Activated T-cell treated with anti-CD3 and anti-CD28 coated beads, Interleukin-2, amount 50 U/mL, for 4 hours (primary cell): ENCODE measurements around the gene CACNA1D. TPM values are rescaled to one million over a fixed set of nuclear protein-coding genes. Genes with fewer than 3 reads are reported as not detected.

Source experiments
- ATAC-seq, 2 donors: fragments of 200-7000 bp; cut with Tn5 transposase; one replicate each; pipeline ENCODE4 v1.10.0; 2021
- DNase-seq: peaks from one replicate; pipeline ENCODE4 v3.0.0-alpha.2; 2020
- H3K27me3 Mint-ChIP-seq: one replicate; pipeline ENCODE4 v1.8.0; 2021; ENCODE audit warnings: low read depth, mixed read lengths
- H3K36me3 Mint-ChIP-seq: one replicate; pipeline ENCODE4 v1.8.0; 2022; ENCODE audit warnings: mixed read lengths; ENCODE audit not compliant: insufficient read depth
- H3K4me1 Mint-ChIP-seq: one replicate; pipeline ENCODE4 v1.8.0; 2021; ENCODE audit warnings: low read depth, mixed read lengths
- H3K4me3 Mint-ChIP-seq: one replicate; pipeline ENCODE4 v1.8.0; 2021; ENCODE audit warnings: mild to moderate bottlenecking, moderate library complexity, mixed read lengths
- H3K9me3 Mint-ChIP-seq: one replicate; pipeline ENCODE4 v1.8.0; 2021; ENCODE audit warnings: mixed read lengths
- total RNA-seq, 3 donors: library from RNA; stranded (reverse); gene quantifications; one replicate each; pipeline ENCODE4 v1.2.1, GENCODE V29; 2021

Gene CACNA1D
- total RNA-seq, 3 donors from 2014 or later, result 0.18 to 0.52 (median 0.51) TPM

DNA sequence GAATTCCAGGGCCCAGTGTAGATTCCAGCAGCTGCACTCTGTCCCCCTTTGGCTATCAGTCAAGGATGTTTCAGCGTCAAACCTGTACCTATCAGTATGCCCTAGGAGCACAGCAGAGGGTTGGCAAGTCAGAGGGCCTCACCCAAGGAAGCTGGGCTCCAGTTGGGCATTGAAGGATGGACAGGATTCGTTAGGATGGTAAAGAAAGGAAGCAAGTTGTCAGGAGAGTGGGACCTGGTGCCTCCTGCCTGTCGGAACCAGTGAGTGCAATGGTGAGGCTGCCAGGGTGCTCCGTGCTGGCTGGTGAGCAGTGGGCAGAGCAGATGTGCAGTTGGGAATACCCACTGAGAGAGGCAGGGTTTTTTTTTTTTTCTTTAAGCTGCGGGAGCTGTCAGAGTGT, 194.6 kb downstream of the CACNA1D start:
- ATAC-seq (no peak), DNase-seq (no peak)
- Mint-ChIP-seq H3K27me3 (peaks cover 3% of the 10 kb centered on the region), H3K4me1 (peaks cover 2% of the 10 kb centered on the region), H3K9me3 (no peaks in the 10 kb centered on the region), H3K4me3 (no peak overlapping the region), H3K36me3 (no peaks in the 10 kb centered on the region)

DNA sequence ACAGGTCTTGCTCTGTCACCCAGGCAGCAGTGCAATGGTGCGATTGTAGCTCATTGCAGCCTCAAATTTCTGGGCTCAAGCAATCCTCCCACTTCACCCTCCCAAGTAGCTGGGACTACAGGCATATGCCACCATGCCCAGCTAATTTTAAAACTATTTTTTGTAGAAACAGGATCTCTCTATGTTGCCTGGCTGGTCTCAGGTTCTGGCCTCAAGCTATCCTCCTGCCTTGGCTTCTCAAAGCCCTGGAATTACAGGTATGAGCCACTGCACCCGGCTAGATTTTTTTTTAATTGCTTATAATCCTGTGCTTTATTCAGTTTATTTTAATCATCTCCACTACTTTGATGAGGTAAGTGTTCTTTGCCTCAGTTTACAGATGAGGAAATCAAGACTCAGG, 195.3 kb downstream of the CACNA1D start:
- no peak for DNase-seq
- no peaks in the 10 kb centered on the region for H3K36me3 Mint-ChIP-seq
- H3K9me3 Mint-ChIP-seq, result no peaks in the 10 kb centered on the region
- no peak overlapping the region for H3K4me3 Mint-ChIP-seq
- no peak for ATAC-seq
- peaks cover 2% of the 10 kb centered on the region for H3K4me1 Mint-ChIP-seq
- peaks cover 3% of the 10 kb centered on the region for H3K27me3 Mint-ChIP-seq

DNA sequence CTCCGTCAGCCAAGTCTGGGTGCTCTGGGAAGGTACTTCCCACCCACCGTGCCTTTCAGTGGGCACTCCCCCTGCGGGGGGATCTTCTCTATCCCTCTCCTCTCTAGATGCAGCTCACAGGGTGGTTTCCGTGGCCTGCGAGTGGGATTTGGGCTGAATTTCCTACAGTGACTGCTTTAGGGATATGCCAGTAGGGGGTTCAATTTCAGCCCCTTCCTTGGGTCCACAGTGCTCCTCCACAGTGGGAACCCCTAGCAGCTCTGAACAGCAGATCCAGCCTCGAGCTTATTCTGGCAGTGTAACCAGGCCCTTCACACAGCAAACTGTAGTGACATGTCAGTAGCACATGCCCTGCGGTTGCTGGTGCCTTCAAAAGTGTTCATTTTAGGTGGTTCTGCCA, 196.1 kb downstream of the CACNA1D start:
- Mint-ChIP-seq H3K4me3 (no peak overlapping the region), H3K4me1 (peaks cover 2% of the 10 kb centered on the region), H3K27me3 (peaks cover 5% of the 10 kb centered on the region), H3K9me3 (no peaks in the 10 kb centered on the region), H3K36me3 (no peaks in the 10 kb centered on the region)
- no peak for DNase-seq
- no peak for ATAC-seq

DNA sequence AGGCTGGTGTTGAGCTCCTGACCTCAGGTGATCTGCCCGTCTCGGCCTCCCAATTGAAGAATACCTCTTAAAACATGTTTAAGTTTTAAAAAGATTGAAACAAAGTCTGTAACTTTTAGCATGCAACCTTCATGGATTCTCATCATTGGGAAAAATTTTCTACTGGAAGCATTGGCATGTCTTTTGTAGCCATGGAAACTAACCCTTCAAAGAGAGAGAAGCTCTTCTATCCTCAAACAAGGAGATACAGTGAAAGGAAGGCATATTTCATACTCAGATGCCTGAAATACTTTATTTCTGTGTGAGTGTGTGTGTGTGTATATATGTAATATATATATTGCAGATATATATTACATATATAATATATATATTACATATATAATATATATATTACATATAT, 196.9 kb downstream of the CACNA1D start:
- H3K4me1 Mint-ChIP-seq, result peaks cover 2% of the 10 kb centered on the region
- no peak for DNase-seq
- H3K9me3 Mint-ChIP-seq, result no peaks in the 10 kb centered on the region
- peaks cover 9% of the 10 kb centered on the region for H3K27me3 Mint-ChIP-seq
- ATAC-seq, result no peak
- no peaks in the 10 kb centered on the region for H3K36me3 Mint-ChIP-seq
- no peak overlapping the region for H3K4me3 Mint-ChIP-seq

- Mint-ChIP-seq H3K36me3 (no peaks in the 10 kb centered on the region), H3K4me1 (peaks cover 2% of the 10 kb centered on the region), H3K27me3 (peaks cover 12% of the 10 kb centered on the region), H3K4me3 (no peak overlapping the region), H3K9me3 (no peaks in the 10 kb centered on the region)
- no peak for ATAC-seq
- DNase-seq, result no peak
Measured at GRCh38 chr3:53691885-53692284, 197.5 kb downstream of the CACNA1D start.

- H3K9me3 Mint-ChIP-seq, result no peaks in the 10 kb centered on the region
- no peak for ATAC-seq
- peaks cover 12% of the 10 kb centered on the region for H3K27me3 Mint-ChIP-seq
- peaks cover 2% of the 10 kb centered on the region for H3K4me1 Mint-ChIP-seq
- H3K36me3 Mint-ChIP-seq, result no peaks in the 10 kb centered on the region
- H3K4me3 Mint-ChIP-seq, result no peak overlapping the region
- no peak for DNase-seq
Measured at GRCh38 chr3:53693451-53693850, 199.0 kb downstream of the CACNA1D start.

- H3K36me3 Mint-ChIP-seq, result no peaks in the 10 kb centered on the region
- H3K9me3 Mint-ChIP-seq, result no peaks in the 10 kb centered on the region
- DNase-seq, result no peak
- no peak overlapping the region for H3K4me3 Mint-ChIP-seq
- peaks cover 2% of the 10 kb centered on the region for H3K4me1 Mint-ChIP-seq
- peaks cover 12% of the 10 kb centered on the region for H3K27me3 Mint-ChIP-seq
- ATAC-seq, result no peak
Measured at GRCh38 chr3:53694046-53694445, 199.6 kb downstream of the CACNA1D start.

- no peak for DNase-seq
- Mint-ChIP-seq H3K9me3 (no peaks in the 10 kb centered on the region), H3K4me3 (no peak overlapping the region), H3K4me1 (peaks cover 2% of the 10 kb centered on the region), H3K27me3 (peaks cover 12% of the 10 kb centered on the region), H3K36me3 (no peaks in the 10 kb centered on the region)
- ATAC-seq, result no peak
Measured at GRCh38 chr3:53694666-53695323, 200.4 kb downstream of the CACNA1D start.

DNA sequence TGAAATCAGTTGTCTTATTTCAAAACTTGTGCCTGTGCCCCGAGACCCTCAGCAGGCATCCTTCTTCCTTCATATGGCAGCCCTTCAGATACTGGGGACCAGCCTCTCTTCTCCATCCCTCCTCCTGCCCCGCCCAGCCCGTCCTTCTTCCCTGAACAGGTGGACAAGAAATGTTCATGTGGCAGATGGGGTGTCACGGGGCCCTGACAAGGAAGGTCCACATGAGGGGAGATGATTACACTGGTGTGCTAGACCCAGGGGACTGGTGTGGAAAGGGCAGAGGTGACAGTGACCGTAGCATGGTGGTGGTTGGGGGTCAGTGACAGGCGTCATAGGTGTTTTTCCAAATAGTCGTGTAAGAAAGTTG, 200.9 kb downstream of the CACNA1D start:
- Mint-ChIP-seq H3K27me3 (peaks cover 12% of the 10 kb centered on the region), H3K4me1 (peaks cover 2% of the 10 kb centered on the region), H3K9me3 (no peaks in the 10 kb centered on the region), H3K36me3 (no peaks in the 10 kb centered on the region), H3K4me3 (no peak overlapping the region)
- DNase-seq (no peak), ATAC-seq (no peak)

GRCh38 chr3:53696401-53697172, 202.2 kb downstream of the CACNA1D start:
- ATAC-seq (no peak), DNase-seq (no peak)
- Mint-ChIP-seq H3K4me3 (no peak overlapping the region), H3K9me3 (no peaks in the 10 kb centered on the region), H3K36me3 (no peaks in the 10 kb centered on the region), H3K27me3 (peaks cover 12% of the 10 kb centered on the region), H3K4me1 (peaks cover 2% of the 10 kb centered on the region)

GRCh38 chr3:53700441-53700840, 206.0 kb downstream of the CACNA1D start:
- Mint-ChIP-seq H3K27me3 (peaks cover 6% of the 10 kb centered on the region), H3K36me3 (no peaks in the 10 kb centered on the region), H3K9me3 (no peaks in the 10 kb centered on the region), H3K4me3 (no peak overlapping the region), H3K4me1 (no peaks in the 10 kb centered on the region)
- no peak for DNase-seq
- no peak for ATAC-seq

GRCh38 chr3:53702776-53703530, 208.5 kb downstream of the CACNA1D start:
- Mint-ChIP-seq H3K9me3 (no peaks in the 10 kb centered on the region), H3K4me3 (no peak overlapping the region), H3K4me1 (no peaks in the 10 kb centered on the region), H3K36me3 (no peaks in the 10 kb centered on the region), H3K27me3 (no peaks in the 10 kb centered on the region)
- ATAC-seq (peak in 1 of 2 donors; percentile 17), DNase-seq (no peak)

GRCh38 chr3:53703630-53704362, 209.4 kb downstream of the CACNA1D start:
- ATAC-seq (no peak), DNase-seq (no peak)
- Mint-ChIP-seq H3K4me3 (no peak overlapping the region), H3K9me3 (no peaks in the 10 kb centered on the region), H3K4me1 (no peaks in the 10 kb centered on the region), H3K27me3 (no peaks in the 10 kb centered on the region), H3K36me3 (no peaks in the 10 kb centered on the region)

DNA sequence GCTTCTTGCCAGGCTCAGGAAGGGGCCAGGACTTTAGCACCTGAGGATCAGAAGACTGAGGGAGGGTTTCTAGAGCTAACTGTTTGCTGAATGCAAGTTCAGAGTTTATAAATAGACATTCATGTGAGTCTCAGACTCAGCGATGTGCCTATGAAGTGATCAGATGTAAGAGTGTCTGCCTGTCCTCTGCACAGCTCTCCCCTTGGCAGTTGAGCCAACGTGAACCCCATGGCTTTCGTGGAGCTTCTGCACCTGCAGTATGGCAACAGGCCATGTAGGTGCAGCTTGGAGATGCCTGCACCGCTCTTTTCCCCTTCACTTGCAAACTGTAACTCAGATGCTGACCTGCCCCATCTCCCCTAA, 209.9 kb downstream of the CACNA1D start:
- no peaks in the 10 kb centered on the region for H3K4me1 Mint-ChIP-seq
- H3K4me3 Mint-ChIP-seq, result no peak overlapping the region
- DNase-seq (no peak), ATAC-seq (no peak)
- no peaks in the 10 kb centered on the region for H3K27me3 Mint-ChIP-seq
- H3K9me3 Mint-ChIP-seq, result no peaks in the 10 kb centered on the region
- H3K36me3 Mint-ChIP-seq, result no peaks in the 10 kb centered on the region
